RWPE1 (cell line): ENCODE measurements around the gene NEO1.

Experiments used
- CTCF ChIA-PET: fragments of 350-600 bp; sonication (Branson Sonifier 250); formaldehyde crosslinking; extraction: SDS; loops from one replicate; lab custom pipeline; 2021; lab: Yijun Ruan, JAX
- POLR2A ChIA-PET: fragments of 400-600 bp; formaldehyde crosslinking; extraction: SDS; loops from one replicate; lab custom pipeline; 2020; ENCODE audit warnings: antibody characterized with exemption; ENCODE audit not compliant: low non-redundant PET; lab: Yijun Ruan, JAX
- DNase-seq: peaks from one replicate; pipeline ENCODE4 v3.0.0; 2012; ENCODE audit warnings: low spot score
- H3K27ac ChIP-seq: fragments of 450-650 bp; 2 replicates; pipeline ENCODE4 v1.5.1; 2017
- CTCF ChIP-seq: fragments of 450-650 bp; conservative IDR thresholded peaks from 2 replicates; pipeline ENCODE4 v1.5.1; 2017; ENCODE audit warnings: low read depth, mild to moderate bottlenecking

NEO1 gene

GRCh38 chr15:73105064-73105463 lies 52.8 kb downstream of the NEO1 start:
- POLR2A ChIA-PET, result no interaction called here
- CTCF ChIA-PET, result no interaction called here
- no peak for DNase-seq
- no peak overlapping the region for H3K27ac ChIP-seq
- no peak for TF ChIP-seq CTCF

GRCh38 chr15:73108676-73109075 lies 56.4 kb downstream of the NEO1 start:
- DNase-seq, result no peak
- ChIA-PET POLR2A (no interaction called here), CTCF (interaction anchor here (0.5 kb wide), 1 partner anchor 375 kb away, joined by 3 read pairs; no protein-coding TSS in a partner anchor)
- no peak for TF ChIP-seq CTCF
- no peak overlapping the region for H3K27ac ChIP-seq

- POLR2A ChIA-PET, result no interaction called here
- TF ChIP-seq CTCF, result no peak
- DNase-seq, result no peak
- CTCF ChIA-PET, result interaction anchor here (0.6 kb wide), 1 partner anchor 534 kb away, joined by 3 read pairs; no protein-coding TSS in a partner anchor
- no peak overlapping the region for H3K27ac ChIP-seq
Observed at GRCh38 chr15:73109765-73110164, 57.5 kb downstream of the NEO1 start.

GRCh38 chr15:73110201-73110600 lies 57.9 kb downstream of the NEO1 start:
- ChIA-PET POLR2A (no interaction called here), CTCF (interaction anchor here (0.6 kb wide), 1 partner anchor 534 kb away, joined by 3 read pairs; no protein-coding TSS in a partner anchor)
- no peak for TF ChIP-seq CTCF
- DNase-seq, result no peak
- no peak overlapping the region for H3K27ac ChIP-seq

GRCh38 chr15:73114064-73114463 lies 61.8 kb downstream of the NEO1 start:
- no peak overlapping the region for H3K27ac ChIP-seq
- DNase-seq, result no peak
- POLR2A ChIA-PET, result interaction anchor here (1.0 kb wide), 1 partner anchor 15 kb away, joined by 3 read pairs; no protein-coding TSS in a partner anchor
- CTCF ChIA-PET, result interaction anchor here (0.6 to 1.0 kb wide), 3 partner anchors 8 to 391 kb away, joined by 3 to 5 read pairs (median 3); no protein-coding TSS in a partner anchor
- no peak for TF ChIP-seq CTCF

GRCh38 chr15:73116164-73116563 lies 63.9 kb downstream of the NEO1 start:
- no peak for DNase-seq
- no peak for TF ChIP-seq CTCF
- no peak overlapping the region for H3K27ac ChIP-seq
- POLR2A ChIA-PET, result no interaction called here
- CTCF ChIA-PET, result interaction anchor here (0.6 to 0.7 kb wide), 4 partner anchors 29 to 516 kb away, joined by 3 to 4 read pairs (median 4); partner anchors contain the start of gene HIGD2B
